SU-DHL-6 (cell line): ENCODE measurements around the gene HERC4.

Experiments
- EZH2phosphoT487 ChIP-seq: fragments of 200-600 bp; sonication (generic), shearing (Covaris generic); conservative IDR thresholded peaks from 2 replicates; pipeline ENCODE4 v1.6.1; 2018; ENCODE audit warnings: mild to moderate bottlenecking, antibody characterized with exemption, low read length, moderate library complexity, mixed read lengths
- TF ChIP-seq, protein P1 (sequence below): fragments of 200-600 bp; sonication (generic); IDR thresholded peaks from one replicate; pipeline ENCODE4 v1.5.1; 2017; ENCODE audit warnings: antibody characterized with exemption, mild to moderate bottlenecking, low read length, moderate library complexity; ENCODE audit not compliant: insufficient read depth, poor library complexity, severe bottlenecking

DNA sequence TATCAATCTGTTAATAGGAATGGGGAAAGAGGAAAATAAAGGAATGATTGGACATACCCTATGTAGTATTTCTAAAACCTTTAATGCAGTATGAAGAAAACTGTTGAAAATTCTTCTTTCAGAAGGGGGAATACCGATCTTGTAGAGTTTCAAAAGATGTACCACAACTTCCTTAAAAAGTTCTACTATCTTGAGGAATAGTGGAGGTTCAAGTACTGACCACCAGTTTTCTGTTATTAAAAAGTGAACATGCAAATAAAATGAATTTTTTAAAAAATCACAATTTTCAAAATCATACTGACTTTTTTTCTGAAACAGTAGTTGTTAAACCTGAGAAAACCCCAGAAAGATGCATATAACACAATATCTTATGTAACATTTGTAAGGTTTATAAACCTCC, 86.5 kb downstream of the HERC4 start:
- TF ChIP-seq, protein P1, sequence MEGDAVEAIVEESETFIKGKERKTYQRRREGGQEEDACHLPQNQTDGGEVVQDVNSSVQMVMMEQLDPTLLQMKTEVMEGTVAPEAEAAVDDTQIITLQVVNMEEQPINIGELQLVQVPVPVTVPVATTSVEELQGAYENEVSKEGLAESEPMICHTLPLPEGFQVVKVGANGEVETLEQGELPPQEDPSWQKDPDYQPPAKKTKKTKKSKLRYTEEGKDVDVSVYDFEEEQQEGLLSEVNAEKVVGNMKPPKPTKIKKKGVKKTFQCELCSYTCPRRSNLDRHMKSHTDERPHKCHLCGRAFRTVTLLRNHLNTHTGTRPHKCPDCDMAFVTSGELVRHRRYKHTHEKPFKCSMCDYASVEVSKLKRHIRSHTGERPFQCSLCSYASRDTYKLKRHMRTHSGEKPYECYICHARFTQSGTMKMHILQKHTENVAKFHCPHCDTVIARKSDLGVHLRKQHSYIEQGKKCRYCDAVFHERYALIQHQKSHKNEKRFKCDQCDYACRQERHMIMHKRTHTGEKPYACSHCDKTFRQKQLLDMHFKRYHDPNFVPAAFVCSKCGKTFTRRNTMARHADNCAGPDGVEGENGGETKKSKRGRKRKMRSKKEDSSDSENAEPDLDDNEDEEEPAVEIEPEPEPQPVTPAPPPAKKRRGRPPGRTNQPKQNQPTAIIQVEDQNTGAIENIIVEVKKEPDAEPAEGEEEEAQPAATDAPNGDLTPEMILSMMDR, result no peak
- no peak for TF ChIP-seq EZH2phosphoT487
